ENCODE measurements around the gene GMDS. TPM values are rescaled to one million over a fixed set of nuclear protein-coding genes. Genes with fewer than 3 reads are reported as not detected.

The GMDS gene
- total and polyA plus RNA-seq, 7 donors = 2.8 to 6.6 (median 4.7) TPM

- TF ChIP-seq CTCF (IDR thresholded peaks at IDR 0.05) = no peak
- peaks cover 4% of the 10 kb centered on the region for H3K9me3 ChIP-seq
- no peaks in the 10 kb centered on the region for H3K27me3 ChIP-seq (ENCODE audit: insufficient read depth in 3 of 3, low read length in 2 of 3)
- intact Hi-C loops (cut with DNase I) = no loop called here
- no peak overlapping the region for H3K27ac ChIP-seq
- H3K4me3 ChIP-seq = no peak overlapping the region
- DNase-seq (no peak), ATAC-seq (no peak)
- no peaks in the 10 kb centered on the region for H3K4me1 ChIP-seq
- H3K36me3 ChIP-seq (ENCODE audit: insufficient read depth in 1 of 2, low read depth in 1 of 2) = no peaks in the 10 kb centered on the region
- 97 to 99% (median 99%) methylated on average over 4 of the region's 4 CpGs for WGBS, 3 donors
Measured at GRCh38 chr6:2044192-2044591, 201.2 kb downstream of the GMDS start.

- DNase-seq = no peak
- 54 to 60% (median 55%) methylated on average over 6 of the region's 6 CpGs for WGBS, 3 donors
- ATAC-seq = no peak
- no peaks in the 10 kb centered on the region for H3K4me1 ChIP-seq
- no peak overlapping the region for H3K4me3 ChIP-seq
- intact Hi-C loops (cut with DNase I) = no loop called here
- no peak overlapping the region for H3K27ac ChIP-seq
- peaks cover 4% of the 10 kb centered on the region for H3K9me3 ChIP-seq
- no peak for TF ChIP-seq CTCF (IDR thresholded peaks at IDR 0.05)
- H3K36me3 ChIP-seq (ENCODE audit: insufficient read depth in 1 of 2, low read depth in 1 of 2) = no peaks in the 10 kb centered on the region
- H3K27me3 ChIP-seq (ENCODE audit: insufficient read depth in 3 of 3, low read length in 2 of 3) = no peaks in the 10 kb centered on the region
Measured at GRCh38 chr6:2042956-2043648, 202.3 kb downstream of the GMDS start.

GRCh38 chr6:2038092-2038491 lies 207.3 kb downstream of the GMDS start:
- Histone ChIP-seq H3K27ac (no peak overlapping the region), H3K4me3 (no peak overlapping the region), H3K9me3 (no peaks in the 10 kb centered on the region), H3K36me3 (ENCODE audit: insufficient read depth in 1 of 2, low read depth in 1 of 2) (no peaks in the 10 kb centered on the region), H3K4me1 (no peaks in the 10 kb centered on the region), H3K27me3 (ENCODE audit: insufficient read depth in 3 of 3, low read length in 2 of 3) (no peaks in the 10 kb centered on the region)
- ATAC-seq = no peak
- intact Hi-C loops (cut with DNase I) = no loop called here
- no peak for TF ChIP-seq CTCF (IDR thresholded peaks at IDR 0.05)
- DNase-seq = no peak
- 47 to 55% (median 52%) methylated on average over 8 of the region's 8 CpGs for WGBS, 3 donors

GRCh38 chr6:2037237-2037926 lies 208.0 kb downstream of the GMDS start:
- WGBS, 3 donors = 80 to 87% (median 86%) methylated on average over 10 of the region's 10 CpGs
- Histone ChIP-seq H3K4me3 (no peak overlapping the region), H3K27ac (no peak overlapping the region), H3K4me1 (no peaks in the 10 kb centered on the region), H3K27me3 (ENCODE audit: insufficient read depth in 3 of 3, low read length in 2 of 3) (no peaks in the 10 kb centered on the region), H3K9me3 (no peaks in the 10 kb centered on the region), H3K36me3 (ENCODE audit: insufficient read depth in 1 of 2, low read depth in 1 of 2) (no peaks in the 10 kb centered on the region)
- intact Hi-C loops (cut with DNase I) = no loop called here
- TF ChIP-seq CTCF (IDR thresholded peaks at IDR 0.05) = no peak
- DNase-seq (no peak), ATAC-seq (no peak)

All from psoas muscle (tissue), 8 donors.